Activated B cell treated with CpG ODN at 0.5 μM for 24 hours (primary cell): ENCODE data around the gene LRP5. TPM values are rescaled to one million over a fixed set of nuclear protein-coding genes. Genes with fewer than 3 reads are reported as not detected.

Experiments used
- ATAC-seq: fragments of 200-7000 bp; cut with Tn5 transposase; one replicate; pipeline ENCODE4 v1.10.0; 2021; ENCODE audit warnings: low read depth, mild to moderate bottlenecking, moderate library complexity
- CTCF ChIA-PET: fragments of 350-600 bp; sonication (Branson Sonifier 250); formaldehyde crosslinking; loops from one replicate; lab custom pipeline; 2021; ENCODE audit warnings: antibody characterized with exemption; lab: Charles Lee
- POLR2A ChIA-PET: fragments of 350-600 bp; sonication (Branson Sonifier 250); formaldehyde crosslinking; loops from one replicate; lab custom pipeline; 2021; ENCODE audit warnings: antibody characterized with exemption; lab: Charles Lee
- DNase-seq: peaks from one replicate; pipeline ENCODE4 v3.0.0; 2022
- H3K27ac Mint-ChIP-seq: one replicate; pipeline ENCODE4 v1.8.0; 2020; ENCODE audit warnings: mixed read lengths
- H3K27me3 Mint-ChIP-seq: one replicate; pipeline ENCODE4 v1.8.0; 2021; ENCODE audit warnings: mixed read lengths
- H3K36me3 Mint-ChIP-seq: one replicate; pipeline ENCODE4 v1.8.0; 2021; ENCODE audit warnings: low read depth, mixed read lengths
- H3K4me1 Mint-ChIP-seq: one replicate; pipeline ENCODE4 v1.8.0; 2021; ENCODE audit warnings: mixed read lengths
- H3K4me3 Mint-ChIP-seq: one replicate; pipeline ENCODE4 v1.8.0; 2020; ENCODE audit warnings: mild to moderate bottlenecking, mixed read lengths
- H3K9me3 Mint-ChIP-seq: one replicate; pipeline ENCODE4 v1.8.0; 2020; ENCODE audit warnings: mixed read lengths
- CTCF ChIP-seq: fragments of 200-600 bp; IDR thresholded peaks from one replicate; pipeline ENCODE4 v1.8.0; 2022; ENCODE audit warnings: antibody characterized with exemption, mild to moderate bottlenecking
- intact Hi-C: fragments of 100-400 bp; cut with micrococcal nuclease; formaldehyde crosslinking; loops from one replicate; pipeline ENCODE4 v1.15.1; 2024
- total RNA-seq: library from RNA; stranded (reverse); gene quantifications from 2 replicates; pipeline ENCODE4 v1.2.3, GENCODE V29; 2022

The LRP5 gene
- total RNA-seq, 1 donor from 2014 or later = 8.7 TPM

DNA sequence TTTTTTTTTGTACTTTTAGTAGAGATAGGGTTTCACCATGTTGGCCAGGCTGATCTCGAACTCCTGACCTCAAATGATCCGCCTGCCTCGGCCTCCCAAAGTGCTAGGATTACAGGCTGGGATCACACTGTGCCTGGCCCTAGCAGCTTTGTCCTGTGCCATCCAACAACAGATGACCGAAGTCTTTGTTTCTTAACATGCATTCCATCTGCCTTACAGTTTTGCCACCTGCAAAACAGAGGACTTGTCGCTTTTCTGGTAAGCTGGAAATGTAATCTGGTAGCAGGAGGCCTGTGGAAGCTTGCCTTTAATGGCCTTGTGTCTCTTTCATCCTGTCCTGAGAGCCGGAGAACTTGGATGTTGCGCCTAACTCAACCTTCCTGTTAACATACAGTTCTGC, 89.5 kb downstream of the LRP5 start:
- no peak overlapping the region for H3K4me3 Mint-ChIP-seq
- no peaks in the 10 kb centered on the region for H3K9me3 Mint-ChIP-seq
- H3K4me1 Mint-ChIP-seq = peaks cover 2% of the 10 kb centered on the region
- no peaks in the 10 kb centered on the region for H3K27me3 Mint-ChIP-seq
- peaks cover under 1% of the 10 kb centered on the region for H3K36me3 Mint-ChIP-seq
- no peak overlapping the region for H3K27ac Mint-ChIP-seq
- intact Hi-C loops = no loop called here
- TF ChIP-seq CTCF = no peak
- ChIA-PET CTCF (no interaction called here), POLR2A (no interaction called here)
- ATAC-seq (no peak), DNase-seq (no peak)

GRCh38 chr11:68402355-68403031, 90.1 kb downstream of the LRP5 start:
- intact Hi-C loops = no loop called here
- Mint-ChIP-seq H3K9me3 (no peaks in the 10 kb centered on the region), H3K4me3 (no peak overlapping the region), H3K4me1 (peaks cover 2% of the 10 kb centered on the region), H3K36me3 (peaks cover 2% of the 10 kb centered on the region), H3K27ac (no peak overlapping the region), H3K27me3 (no peaks in the 10 kb centered on the region)
- POLR2A ChIA-PET = no interaction called here
- CTCF ChIA-PET = no interaction called here
- no peak for DNase-seq
- ATAC-seq = no peak
- TF ChIP-seq CTCF = no peak

GRCh38 chr11:68403424-68403823, 91.0 kb downstream of the LRP5 start:
- no peaks in the 10 kb centered on the region for H3K27me3 Mint-ChIP-seq
- POLR2A ChIA-PET = no interaction called here

DNA sequence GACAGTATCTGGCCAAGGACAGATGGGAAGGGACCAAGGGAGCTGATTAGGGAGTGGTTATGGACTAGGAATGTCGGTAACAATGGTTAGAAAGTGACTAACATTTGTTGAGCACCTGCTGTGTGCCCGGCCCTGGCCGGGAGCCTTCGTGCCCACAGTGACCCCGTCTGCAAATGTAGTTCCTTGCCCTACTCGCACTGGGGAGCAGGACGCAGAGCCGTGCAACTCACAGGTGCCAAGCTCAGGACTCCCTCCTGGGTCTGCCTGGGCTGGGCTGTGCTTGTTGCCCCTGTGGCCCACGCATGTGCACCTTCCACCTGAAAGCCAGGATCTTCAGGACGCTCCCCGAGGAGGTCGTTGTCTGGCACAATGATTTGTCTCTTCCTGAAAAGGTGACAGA, 91.4 kb downstream of the LRP5 start:
- no peaks in the 10 kb centered on the region for H3K4me1 Mint-ChIP-seq
- H3K27ac Mint-ChIP-seq = no peak overlapping the region
- H3K9me3 Mint-ChIP-seq = no peaks in the 10 kb centered on the region
- H3K4me3 Mint-ChIP-seq = no peak overlapping the region
- no peaks in the 10 kb centered on the region for H3K27me3 Mint-ChIP-seq
- POLR2A ChIA-PET = no interaction called here
- peaks cover 2% of the 10 kb centered on the region for H3K36me3 Mint-ChIP-seq
- DNase-seq = no peak
- CTCF ChIA-PET = no interaction called here
- no peak for ATAC-seq
- intact Hi-C loops = no loop called here
- TF ChIP-seq CTCF = no peak

More at GRCh38 chr11:68403424-68403823, 91.0 kb downstream of the LRP5 start:
- Mint-ChIP-seq H3K4me1 (no peaks in the 10 kb centered on the region), H3K36me3 (peaks cover 2% of the 10 kb centered on the region), H3K27ac (no peak overlapping the region), H3K9me3 (no peaks in the 10 kb centered on the region), H3K4me3 (no peak overlapping the region)
- CTCF ChIA-PET = no interaction called here
- intact Hi-C loops = no loop called here
- TF ChIP-seq CTCF = no peak
- no peak for ATAC-seq
- DNase-seq = no peak

DNA sequence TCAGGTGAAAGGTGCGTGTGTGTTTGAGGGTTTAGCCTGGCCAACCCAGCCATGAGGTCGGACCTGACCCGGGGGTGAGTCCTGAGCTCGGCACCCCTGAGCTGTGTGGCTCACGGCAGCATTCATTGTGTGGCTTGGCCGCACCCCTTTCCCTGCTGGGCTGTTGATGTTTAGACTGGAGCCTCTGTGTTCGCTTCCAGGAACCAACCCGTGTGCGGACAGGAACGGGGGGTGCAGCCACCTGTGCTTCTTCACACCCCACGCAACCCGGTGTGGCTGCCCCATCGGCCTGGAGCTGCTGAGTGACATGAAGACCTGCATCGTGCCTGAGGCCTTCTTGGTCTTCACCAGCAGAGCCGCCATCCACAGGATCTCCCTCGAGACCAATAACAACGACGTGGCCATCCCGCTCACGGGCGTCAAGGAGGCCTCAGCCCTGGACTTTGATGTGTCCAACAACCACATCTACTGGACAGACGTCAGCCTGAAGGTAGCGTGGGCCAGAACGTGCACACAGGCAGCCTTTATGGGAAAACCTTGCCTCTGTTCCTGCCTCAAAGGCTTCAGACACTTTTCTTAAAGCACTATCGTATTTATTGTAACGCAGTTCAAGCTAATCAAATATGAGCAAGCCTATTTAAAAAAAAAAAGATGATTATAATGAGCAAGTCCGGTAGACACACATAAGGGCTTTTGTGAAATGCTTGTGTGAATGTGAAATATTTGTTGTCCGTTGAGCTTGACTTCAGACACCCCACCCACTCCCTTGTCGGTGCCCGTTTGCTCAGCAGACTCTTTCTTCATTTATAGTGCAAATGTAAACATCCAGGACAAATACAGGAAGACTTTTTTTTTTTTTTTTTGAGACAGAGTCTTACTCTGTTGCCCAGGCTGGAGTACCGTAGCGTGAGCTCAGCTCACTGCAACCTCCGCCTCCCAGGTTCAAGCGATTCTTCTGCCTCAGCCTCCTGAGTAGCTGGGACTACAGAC, 94.2 kb downstream of the LRP5 start:
- H3K9me3 Mint-ChIP-seq = no peaks in the 10 kb centered on the region
- intact Hi-C loops = no loop called here
- no peaks in the 10 kb centered on the region for H3K27me3 Mint-ChIP-seq
- DNase-seq = no peak
- no peaks in the 10 kb centered on the region for H3K4me1 Mint-ChIP-seq
- CTCF ChIA-PET = interaction anchor here (0.6 kb wide), 1 partner anchor 35 kb away, joined by 3 read pairs; no protein-coding TSS in a partner anchor
- H3K36me3 Mint-ChIP-seq = peaks cover 2% of the 10 kb centered on the region
- POLR2A ChIA-PET = no interaction called here
- H3K27ac Mint-ChIP-seq = no peak overlapping the region
- no peak overlapping the region for H3K4me3 Mint-ChIP-seq
- ATAC-seq = no peak
- TF ChIP-seq CTCF = no peak
